Middle frontal gyrus (tissue), 1 donor: ENCODE data around the gene WDFY4.
"Not testable (repeated sequence)": the region's sequence is repeated elsewhere in the genome, so short reads cannot be mapped to it uniquely, and the experiment has no call there.

Experiments
- DNase-seq: peaks from one replicate; pipeline ENCODE4 v3.0.0-alpha.2; 2015; ENCODE audit warnings: low spot score; ENCODE audit errors: extremely low spot score

Gene WDFY4

GRCh38 chr10:48684792-48685623 is at the start of gene WDFY4:
TSS of gene WDFY4 (plus strand) at chr10:48684873. CDS start at chr10:48709733, 24,860 bp downstream.
- DNase-seq, result no peak

GRCh38 chr10:48634984-48635557 is 49.6 kb upstream of the WDFY4 start:
- no peak for DNase-seq

GRCh38 chr10:48636231-48636630 is 48.4 kb upstream of the WDFY4 start:
- no peak for DNase-seq

DNA sequence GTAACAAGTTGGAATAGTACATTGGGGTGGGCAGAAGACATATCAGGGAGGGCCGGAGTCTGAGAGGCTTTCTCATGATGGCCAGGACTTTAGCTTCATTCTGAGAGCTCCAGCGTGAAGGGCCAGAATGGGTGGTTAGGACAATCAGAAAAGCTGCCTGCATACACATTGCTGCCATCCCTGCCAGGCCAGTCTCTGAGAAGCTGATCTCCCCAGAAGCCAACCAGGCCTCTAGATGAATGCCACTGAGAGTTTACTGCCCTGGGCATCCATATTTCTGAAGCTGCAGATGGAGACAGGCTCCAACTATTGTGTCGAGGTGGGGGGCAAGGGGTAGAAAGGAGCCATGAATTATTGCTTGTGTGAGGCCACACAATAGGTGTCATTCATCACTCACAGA is 47.8 kb upstream of the WDFY4 start:
- DNase-seq, result no peak

GRCh38 chr10:48638158-48638557 is 46.5 kb upstream of the WDFY4 start:
- DNase-seq, result no peak

- no peak for DNase-seq
These were observed 45.7 kb upstream of the WDFY4 start for GRCh38 chr10:48638739-48639527.

- DNase-seq, result no peak
These were observed 45.0 kb upstream of the WDFY4 start for GRCh38 chr10:48639632-48640031.

DNA sequence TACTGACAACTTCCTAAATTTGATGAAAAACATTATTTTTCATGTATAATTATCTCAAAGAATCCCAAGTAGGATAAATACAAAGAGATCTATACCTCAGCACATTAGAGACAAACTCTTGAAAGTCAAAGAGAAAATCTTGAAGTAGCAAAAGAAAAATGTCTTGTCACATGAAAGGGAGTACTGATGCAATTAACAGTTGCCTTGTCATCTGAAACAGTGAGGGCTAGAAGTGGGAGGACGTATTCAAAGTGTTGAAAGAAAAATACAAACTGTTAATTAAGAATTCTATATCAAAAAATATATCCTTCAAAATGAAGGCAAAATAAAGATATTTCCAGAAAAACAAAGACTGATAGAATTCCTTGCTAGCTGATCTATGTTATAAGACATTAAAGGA is 44.3 kb upstream of the WDFY4 start:
- DNase-seq, result no peak

- not testable (repeated sequence) for DNase-seq
These were observed 43.5 kb upstream of the WDFY4 start for GRCh38 chr10:48641099-48641690.

- DNase-seq, result no peak
These were observed 39.1 kb upstream of the WDFY4 start for GRCh38 chr10:48645600-48645999.

GRCh38 chr10:48647073-48647472 is 37.6 kb upstream of the WDFY4 start:
- not testable (repeated sequence) for DNase-seq

DNA sequence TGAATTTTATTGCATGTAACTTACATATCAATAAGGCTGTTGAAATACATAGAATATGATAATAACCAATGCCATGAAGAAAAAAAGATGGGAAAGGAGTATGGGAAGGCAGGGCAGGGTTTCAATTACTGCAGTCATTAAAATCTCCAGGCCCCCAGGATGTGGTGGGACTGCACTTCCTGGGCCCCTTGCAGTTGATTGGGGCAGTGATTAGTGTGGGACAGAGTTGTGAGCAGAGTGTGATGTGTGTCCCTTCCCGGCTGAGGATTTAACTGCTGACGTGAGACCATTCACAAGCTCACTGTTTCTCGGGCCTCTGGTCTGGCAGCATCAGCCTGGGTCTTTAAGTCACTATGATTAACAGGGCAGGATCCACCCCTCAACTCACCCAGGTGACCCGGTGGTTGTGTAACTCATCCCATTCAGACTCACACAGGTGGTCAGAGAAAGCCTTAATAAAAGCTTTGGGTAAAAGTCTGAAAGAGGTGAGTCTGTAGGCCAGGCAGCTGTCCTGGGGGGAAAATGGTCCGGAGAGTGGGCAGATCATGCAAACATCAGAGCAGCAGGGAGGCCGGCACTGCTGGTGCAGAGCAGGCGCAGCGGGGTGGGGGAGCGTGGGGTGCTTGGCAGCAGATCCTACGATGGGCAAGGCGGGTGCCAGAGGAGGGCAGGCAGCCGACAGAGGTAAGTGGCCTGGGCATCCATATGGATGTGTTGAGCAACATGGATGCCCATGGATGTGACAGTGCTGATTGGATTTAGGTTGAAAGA is 36.3 kb upstream of the WDFY4 start:
- DNase-seq, result no peak

DNA sequence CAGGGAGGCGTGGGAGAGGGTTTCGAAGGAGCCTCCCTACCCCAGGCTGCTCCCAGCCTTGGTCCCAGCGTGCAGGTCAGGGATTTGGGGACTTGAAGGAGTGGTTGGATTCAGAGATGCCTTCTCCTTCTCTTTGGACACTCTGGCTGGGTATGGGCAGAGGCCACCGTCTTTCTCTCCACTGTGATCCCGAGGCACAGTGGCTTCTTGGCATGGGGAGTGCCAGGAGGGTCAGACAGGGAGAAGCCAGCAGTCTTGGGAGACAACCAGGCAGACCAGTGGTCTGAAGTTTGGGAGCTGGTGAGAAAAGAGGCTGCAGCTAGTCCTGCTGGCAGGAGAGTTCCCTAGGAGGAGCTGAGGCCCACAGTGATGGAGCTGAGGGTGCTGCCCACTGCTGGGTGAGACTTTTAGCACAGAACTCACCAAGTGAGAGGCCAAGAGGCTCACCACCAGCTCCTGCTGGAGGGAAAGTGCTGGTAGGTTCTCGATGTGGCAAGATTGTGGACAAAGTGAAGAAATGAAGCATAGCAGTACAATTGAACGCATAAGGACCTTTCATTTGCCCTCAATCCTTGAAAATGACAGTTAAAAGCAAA is 35.2 kb upstream of the WDFY4 start:
- no peak for DNase-seq

GRCh38 chr10:48651293-48651692 is 33.4 kb upstream of the WDFY4 start:
- no peak for DNase-seq

- DNase-seq, result no peak
These were observed 32.8 kb upstream of the WDFY4 start for GRCh38 chr10:48651839-48652238.

- DNase-seq, result no peak
These were observed 32.3 kb upstream of the WDFY4 start for GRCh38 chr10:48652344-48652743.

DNA sequence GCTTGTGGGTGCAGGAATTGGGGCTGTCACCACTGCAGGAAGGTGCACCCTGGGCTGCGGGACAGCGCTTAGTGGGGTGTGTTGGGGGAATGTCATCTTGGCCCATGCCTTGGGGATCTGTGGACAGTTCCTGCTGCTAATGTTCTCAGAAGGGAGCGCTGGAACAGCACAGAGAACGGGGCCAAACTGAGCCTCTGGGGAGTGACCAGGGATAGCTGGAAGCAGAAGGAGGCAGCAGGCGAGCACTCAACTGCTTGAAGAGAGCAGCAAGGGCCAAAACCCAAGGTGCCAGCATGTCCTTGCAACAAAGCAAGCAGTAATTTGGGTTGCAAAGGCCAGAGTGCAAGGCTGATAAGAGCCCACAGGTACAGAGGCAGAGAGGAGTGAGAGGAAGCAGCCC is 31.3 kb upstream of the WDFY4 start:
- no peak for DNase-seq

DNA sequence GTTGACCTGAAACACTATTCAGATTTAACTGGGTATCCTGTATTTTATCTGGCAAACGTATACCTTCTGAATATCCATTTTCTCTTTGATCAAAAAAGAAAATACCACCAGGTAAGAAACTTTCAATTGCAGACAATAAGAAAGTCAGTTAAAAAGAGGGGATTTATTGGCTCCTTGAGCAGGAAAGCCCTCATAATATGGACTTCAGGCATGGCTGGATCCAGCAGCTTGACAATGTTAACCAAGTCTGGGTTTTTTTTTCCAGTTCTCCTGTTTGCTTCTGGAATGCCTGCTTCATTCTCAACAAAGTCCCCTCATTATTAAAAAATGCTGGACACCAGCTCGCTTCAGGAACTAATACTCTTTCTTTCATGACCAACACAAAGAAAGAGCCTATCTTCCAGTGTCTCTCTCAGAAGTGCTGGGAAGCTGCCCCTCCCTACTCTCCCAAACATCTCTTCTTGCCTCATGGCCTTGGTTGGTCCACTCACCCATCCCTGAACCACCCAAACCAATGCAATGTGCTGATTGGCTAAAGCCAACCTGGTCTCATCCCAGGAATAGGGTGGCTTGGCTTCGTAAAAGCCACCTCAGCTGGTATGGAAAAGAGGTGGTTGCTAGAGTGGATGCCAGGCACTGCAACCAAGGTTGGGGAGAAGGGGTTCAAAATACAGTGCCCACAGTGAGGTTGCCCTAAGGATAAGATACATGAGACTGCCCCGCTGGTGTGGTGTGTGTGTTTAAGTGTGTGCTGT is 30.6 kb upstream of the WDFY4 start:
- DNase-seq, result no peak

DNA sequence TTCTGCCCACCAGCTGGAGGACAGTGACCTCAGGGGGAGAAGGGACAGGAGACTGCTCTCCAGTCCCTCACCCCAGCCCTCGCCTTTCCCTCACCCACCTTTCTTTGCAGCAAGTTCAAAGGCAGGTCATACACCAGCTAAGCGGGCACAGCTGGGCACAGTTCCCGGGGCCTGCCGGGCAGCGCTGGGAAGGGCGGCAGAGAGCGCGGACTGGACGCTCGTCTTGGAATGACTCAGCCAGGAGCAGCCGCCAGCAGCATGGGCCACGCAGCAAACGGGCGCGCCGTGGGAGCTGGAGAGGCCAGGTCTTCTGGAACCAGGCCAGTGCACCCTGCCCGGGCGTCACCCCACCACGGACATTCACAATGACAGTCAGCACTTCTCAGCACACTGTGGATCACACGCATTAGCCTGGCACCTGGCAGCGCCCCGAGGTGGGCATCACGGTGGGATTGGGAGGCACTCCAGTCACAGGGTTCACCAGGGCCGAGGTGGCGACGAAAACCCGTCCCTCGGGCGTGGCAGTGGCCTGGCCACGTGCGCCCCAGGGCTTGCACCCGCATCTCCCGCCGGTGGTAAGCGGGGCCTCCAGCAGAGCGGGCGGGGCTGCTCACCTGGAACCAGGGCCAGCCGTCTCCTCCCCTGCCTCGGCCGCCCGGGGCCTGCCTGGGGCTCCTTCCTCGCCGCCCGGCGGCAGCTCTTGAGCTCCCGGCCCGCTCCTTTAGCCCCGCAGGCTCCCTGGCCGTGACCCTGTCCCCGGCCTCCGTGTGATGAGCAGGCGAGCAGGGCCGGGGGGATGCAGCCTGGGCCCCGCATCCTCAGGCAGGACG is 29.0 kb upstream of the WDFY4 start:
- DNase-seq, result no peak
